A549 (cell line): ENCODE measurements around the gene THSD7A. TPM values are rescaled to one million over a fixed set of nuclear protein-coding genes. Genes with fewer than 3 reads are reported as not detected.
A peak's percentile ranks its signal among the peaks of the same experiment; 100 is the strongest.

Experiments used
- ATAC-seq, 2 experiments: fragments of 200-7000 bp in 1 of 2; fragments of >200 bp in 1 of 2; cut with Nextera tagmentation in 1 of 2; cut with Tn5 transposase in 1 of 2; 3 replicates each; pipeline versions ENCODE4 v1.8.0 to v1.9.1; 2018 to 2020; ENCODE audit warnings: mild to moderate bottlenecking in 1 of 2, moderate library complexity in 1 of 2
- CTCF ChIA-PET: fragments of 300-600 bp; sonication (Branson Sonifier 250); formaldehyde crosslinking; extraction: SDS; loops from one replicate; lab custom pipeline; 2021; ENCODE audit warnings: antibody characterized with exemption, inconsistent platforms; lab: Yijun Ruan, JAX
- POLR2A ChIA-PET: fragments of 350-600 bp; formaldehyde crosslinking; extraction: SDS; loops from one replicate; lab custom pipeline; 2021; ENCODE audit warnings: antibody characterized with exemption, inconsistent platforms; lab: Yijun Ruan, JAX
- DNase-seq, 2 experiments: peaks; one replicate each; pipeline versions ENCODE4 v3.0.0 to v3.0.0-alpha.2; 2011 to 2016; ENCODE audit warnings: low read depth in 1 of 2, low spot score in 1 of 2
- FAIRE-seq: peaks from 2 replicates; lab custom pipeline; 2011; peaks lifted over from hg19 to GRCh38; lab: Jason Lieb, UNC
- H3K27ac ChIP-seq, 2 experiments: fragments of >200 bp; sonication (Bioruptor Twin); formaldehyde crosslinking; 3 replicates each; pipeline ENCODE4 v1.5.1; 2016 to 2017
- H3K4me1 ChIP-seq: fragments of >200 bp; sonication (Bioruptor Twin); formaldehyde crosslinking; 3 replicates; pipeline ENCODE4 v1.6.1; 2016
- H3K4me2 ChIP-seq: fragments of >200 bp; sonication (Bioruptor Twin); formaldehyde crosslinking; 3 replicates; pipeline ENCODE4 v1.6.1; 2016
- H3K4me3 ChIP-seq: fragments of >200 bp; sonication (Bioruptor Twin); formaldehyde crosslinking; 3 replicates; pipeline ENCODE4 v1.5.1; 2016
- H3K9me3 ChIP-seq: fragments of >200 bp; sonication (Bioruptor Twin); formaldehyde crosslinking; 3 replicates; pipeline ENCODE4 v1.6.1; 2016
- CEBPB ChIP-seq, 2 experiments: fragments of >200 bp in 1 of 2; sonication (Bioruptor Twin) in 1 of 2; formaldehyde crosslinking in 1 of 2; IDR thresholded peaks; 2 replicates each; pipeline ENCODE4 v1.6.1; 2012 to 2016
- EHF ChIP-seq: fragments of 250-450 bp; sonication (Bioruptor Pico); IDR thresholded peaks from 2 replicates; pipeline ENCODE4 v1.5.0; 2020; ENCODE audit warnings: mild to moderate bottlenecking
- EHMT2 ChIP-seq: fragments of 200-600 bp; sonication (generic); IDR thresholded peaks from 2 replicates; pipeline ENCODE4 v1.6.1; 2016; ENCODE audit warnings: antibody characterized with exemption, low read depth, mild to moderate bottlenecking, moderate library complexity
- EP300 ChIP-seq, 2 experiments: fragments of >200 bp; sonication (Bioruptor Twin); formaldehyde crosslinking; IDR thresholded peaks; 2 replicates in 1 of 2; 3 replicates in 1 of 2; pipeline ENCODE4 v1.6.1; 2016 to 2017
- ESRRA ChIP-seq: fragments of 150-350 bp; IDR thresholded peaks from 2 replicates; pipeline ENCODE4 v1.6.1; 2014; ENCODE audit warnings: mild to moderate bottlenecking, low read length, borderline replicate concordance
- FOSB ChIP-seq: fragments of 250-450 bp; sonication (Bioruptor Pico); IDR thresholded peaks from 2 replicates; pipeline ENCODE4 v1.5.0; 2020; ENCODE audit warnings: mild to moderate bottlenecking, moderate library complexity
- FOSL2 ChIP-seq, 2 experiments: fragments of 450-650 bp in 1 of 2; fragments of >200 bp in 1 of 2; sonication (Bioruptor Twin) in 1 of 2; formaldehyde crosslinking; IDR thresholded peaks; 2 replicates each; pipeline versions ENCODE4 v1.5.0 to v1.6.1; 2016 to 2020; ENCODE audit warnings: mild to moderate bottlenecking in 1 of 2, moderate library complexity in 1 of 2
- FOXS1 ChIP-seq: fragments of 250-450 bp; sonication (Bioruptor Pico); IDR thresholded peaks from 2 replicates; pipeline ENCODE4 v1.5.0; 2020; ENCODE audit warnings: mild to moderate bottlenecking, moderate library complexity
- GATA3 ChIP-seq: IDR thresholded peaks from 2 replicates; pipeline ENCODE4 v1.6.1; 2012; ENCODE audit warnings: borderline replicate concordance
- HDAC2 ChIP-seq: fragments of 200-600 bp; sonication (generic); IDR thresholded peaks from 2 replicates; pipeline ENCODE4 v1.6.1; 2016
- HEYL ChIP-seq: fragments of 250-450 bp; sonication (Bioruptor Pico); IDR thresholded peaks from 2 replicates; pipeline ENCODE4 v1.8.0; 2021; ENCODE audit warnings: mild to moderate bottlenecking, moderate library complexity
- HOXA7 ChIP-seq: fragments of 250-450 bp; sonication (Bioruptor Pico); IDR thresholded peaks from 2 replicates; pipeline ENCODE4 v1.5.0; 2020; ENCODE audit warnings: mild to moderate bottlenecking, moderate library complexity
- KDM5A ChIP-seq: fragments of 200-600 bp; sonication (generic); IDR thresholded peaks from 2 replicates; pipeline ENCODE4 v1.6.1; 2016; ENCODE audit warnings: antibody characterized with exemption, mild to moderate bottlenecking
- NR3C1 ChIP-seq: fragments of >200 bp; sonication (Bioruptor Twin); formaldehyde crosslinking; IDR thresholded peaks from 3 replicates; pipeline ENCODE4 v1.6.1; 2017
- POLR2A ChIP-seq: IDR thresholded peaks from 2 replicates; pipeline ENCODE4 v1.6.1; 2012; ENCODE audit warnings: mild to moderate bottlenecking, low read length
- RARB ChIP-seq: fragments of 250-450 bp; sonication (Bioruptor Pico); IDR thresholded peaks from 2 replicates; pipeline ENCODE4 v1.8.0; 2021; ENCODE audit warnings: mild to moderate bottlenecking, moderate library complexity
- RCOR1 ChIP-seq: fragments of 150-350 bp; IDR thresholded peaks from 2 replicates; pipeline ENCODE4 v1.6.1; 2014; ENCODE audit warnings: antibody characterized with exemption, low read length, low read depth
- RFX5 ChIP-seq: fragments of 450-650 bp; IDR thresholded peaks from 2 replicates; pipeline ENCODE4 v1.7.1; 2014; ENCODE audit warnings: antibody characterized with exemption, mild to moderate bottlenecking, moderate library complexity
- TFCP2L1 ChIP-seq: fragments of 250-450 bp; sonication (Bioruptor Pico); IDR thresholded peaks from 2 replicates; pipeline ENCODE4 v1.5.0; 2021; ENCODE audit warnings: mild to moderate bottlenecking
- TP53 ChIP-seq: fragments of 250-450 bp; sonication (Bioruptor Pico); IDR thresholded peaks from 2 replicates; pipeline ENCODE4 v1.5.0; 2021; ENCODE audit warnings: mild to moderate bottlenecking, moderate library complexity
- ZC3H11A ChIP-seq: fragments of 450-650 bp; IDR thresholded peaks from 2 replicates; pipeline ENCODE4 v1.6.1; 2014; ENCODE audit warnings: antibody characterized with exemption, mild to moderate bottlenecking
- ZFP36 ChIP-seq: fragments of 450-650 bp; IDR thresholded peaks from 2 replicates; pipeline ENCODE4 v1.6.1; 2014; ENCODE audit warnings: borderline replicate concordance; ENCODE audit not compliant: partially characterized antibody
- ZNF302 ChIP-seq: fragments of 250-450 bp; sonication (Bioruptor Pico); IDR thresholded peaks from 2 replicates; pipeline ENCODE4 v1.9.0; 2021; ENCODE audit warnings: inconsistent platforms, mild to moderate bottlenecking, moderate library complexity
- ZSCAN20 ChIP-seq: fragments of 250-450 bp; sonication (Bioruptor Pico); IDR thresholded peaks from 2 replicates; pipeline ENCODE4 v1.8.0; 2022; ENCODE audit warnings: mild to moderate bottlenecking, moderate library complexity
- WGBS: methylation state at CpG from one replicate; pipeline ENCODE4 v1.1.6; 2017; ENCODE audit errors: missing lambda C conversion rate; 5-methylcytosine and 5-hydroxymethylcytosine counted together
- polyA plus RNA-seq, 4 experiments: library from polyadenylated mRNA; depleted of rRNA in 3 of 4; stranded (reverse); fragments of >200 nt; fragmentation: RNase III in 1 of 4; extraction: RNeasy Plus Mini Kit Qiagen cat#74134 plus additional on column Dnase treatment in 1 of 4; gene quantifications; 2 replicates in 3 of 4; 3 replicates in 1 of 4; pipeline ENCODE4 v1.2.3, GENCODE V29; 2011 to 2017
- TF ChIP-seq, protein P1 (sequence below): IDR thresholded peaks from 2 replicates; pipeline ENCODE4 v1.6.1; 2012
- TF ChIP-seq, protein P2 (sequence below): IDR thresholded peaks from 2 replicates; pipeline ENCODE4 v1.6.1; 2012
- TF ChIP-seq, protein P3 (sequence below): fragments of >200 bp; sonication (Bioruptor Twin); formaldehyde crosslinking; IDR thresholded peaks from 2 replicates; pipeline ENCODE4 v1.6.1; 2016
- TF ChIP-seq, protein P4 (sequence below): fragments of >200 bp; sonication (Bioruptor Twin); formaldehyde crosslinking; IDR thresholded peaks from 3 replicates; pipeline ENCODE4 v1.5.1; 2016

Gene THSD7A
- polyA plus RNA-seq, 2 of the 4 experiments (the other 2 are of a cell fraction), result 5.7 to 11.8 TPM

DNA sequence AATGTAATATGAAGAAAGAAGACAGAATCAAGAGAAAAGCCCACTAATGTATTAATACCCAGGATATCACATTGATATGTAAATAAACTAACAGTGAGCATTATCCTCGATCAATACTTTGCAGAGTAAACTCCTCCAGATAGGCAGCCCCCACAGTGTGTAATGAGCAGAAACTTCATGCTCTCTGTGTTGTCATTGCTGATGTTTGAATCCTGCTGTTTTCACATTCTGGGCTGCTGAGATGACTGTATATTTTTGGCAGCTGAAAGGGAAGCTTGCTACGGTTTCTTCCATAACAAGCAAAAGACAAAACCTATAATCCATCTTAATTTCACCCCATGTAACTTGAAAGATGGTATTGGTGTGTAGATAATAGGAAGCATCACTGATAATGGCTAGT, 15.3 kb upstream of the THSD7A start:
- Histone ChIP-seq H3K4me1 (no peaks in the 10 kb centered on the region), H3K4me2 (peak overlapping the region; percentile 36), H3K27ac (no peak overlapping the region), H3K4me3 (no peak overlapping the region), H3K9me3 (0 out of 3 replicates have a peak, but pooled peaks cover 2% of the 10 kb centered on the region)
- FAIRE-seq, result no peak
- TF ChIP-seq, protein P1, sequence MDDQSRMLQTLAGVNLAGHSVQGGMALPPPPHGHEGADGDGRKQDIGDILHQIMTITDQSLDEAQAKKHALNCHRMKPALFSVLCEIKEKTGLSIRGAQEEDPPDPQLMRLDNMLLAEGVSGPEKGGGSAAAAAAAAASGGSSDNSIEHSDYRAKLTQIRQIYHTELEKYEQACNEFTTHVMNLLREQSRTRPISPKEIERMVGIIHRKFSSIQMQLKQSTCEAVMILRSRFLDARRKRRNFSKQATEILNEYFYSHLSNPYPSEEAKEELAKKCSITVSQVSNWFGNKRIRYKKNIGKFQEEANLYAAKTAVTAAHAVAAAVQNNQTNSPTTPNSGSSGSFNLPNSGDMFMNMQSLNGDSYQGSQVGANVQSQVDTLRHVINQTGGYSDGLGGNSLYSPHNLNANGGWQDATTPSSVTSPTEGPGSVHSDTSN, result no peak
- TF ChIP-seq RFX5, result no peak
- TF ChIP-seq ZC3H11A, result no peak
- TF ChIP-seq EHMT2, result no peak
- TF ChIP-seq ZSCAN20, result no peak
- TF ChIP-seq GATA3, result no peak
- no peak for TF ChIP-seq HDAC2
- TF ChIP-seq FOSB (CRISPR knock-in tag), result no peak
- no peak for TF ChIP-seq KDM5A
- TF ChIP-seq HEYL (CRISPR knock-in tag), result no peak
- no peak for TF ChIP-seq CEBPB (IDR thresholded peaks at IDR 0.05)
- TF ChIP-seq, protein P2, sequence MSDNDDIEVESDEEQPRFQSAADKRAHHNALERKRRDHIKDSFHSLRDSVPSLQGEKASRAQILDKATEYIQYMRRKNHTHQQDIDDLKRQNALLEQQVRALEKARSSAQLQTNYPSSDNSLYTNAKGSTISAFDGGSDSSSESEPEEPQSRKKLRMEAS, result no peak
- no peak for TF ChIP-seq ZFP36
- no peak for TF ChIP-seq ZNF302 (CRISPR knock-in tag)
- TF ChIP-seq TFCP2L1, result no peak
- TF ChIP-seq NR3C1, result no peak
- no peak for TF ChIP-seq RARB (CRISPR knock-in tag)
- TF ChIP-seq RCOR1, result no peak
- no peak for TF ChIP-seq FOXS1
- TF ChIP-seq EHF (CRISPR knock-in tag), result no peak
- POLR2A ChIA-PET, result no interaction called here
- peak in 1 of 2 experiments; percentile 46; a peak in 1 of 6 replicates for ATAC-seq
- CTCF ChIA-PET, result no interaction called here
- 17% methylated on average over 2 of the region's 2 CpGs for WGBS
- no peak for DNase-seq

DNA sequence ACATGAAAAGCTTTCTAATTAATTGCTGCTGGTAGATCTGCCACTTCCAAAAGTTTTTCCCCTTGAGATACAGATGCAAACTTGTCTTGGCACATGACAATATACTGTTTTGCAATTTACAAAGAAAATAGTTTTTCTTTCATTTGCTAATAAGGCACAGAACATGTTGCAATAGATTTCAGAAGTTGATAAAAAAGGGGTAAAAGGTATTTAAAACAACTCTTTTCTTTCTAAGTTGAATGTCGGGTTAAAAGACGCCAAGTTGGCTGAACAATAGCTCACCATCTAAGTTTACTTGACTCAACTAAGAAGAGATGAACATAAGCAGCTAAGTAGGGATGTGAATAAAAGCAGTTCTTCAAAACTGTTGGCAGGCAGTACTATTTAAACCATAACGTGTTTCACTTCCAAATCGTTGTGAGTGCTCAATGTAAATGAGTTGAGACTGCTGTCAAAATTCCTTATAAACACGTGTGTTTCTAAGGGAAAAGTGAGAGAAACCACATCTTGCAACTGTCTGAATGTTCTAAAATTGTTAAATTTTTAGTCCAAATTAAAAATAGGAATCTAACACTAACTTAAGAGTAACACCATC, 14.5 kb upstream of the THSD7A start:
- Histone ChIP-seq H3K4me2 (no peak overlapping the region), H3K9me3 (0 out of 3 replicates have a peak, but pooled peaks cover 2% of the 10 kb centered on the region), H3K4me1 (no peaks in the 10 kb centered on the region), H3K4me3 (no peak overlapping the region), H3K27ac (no peak overlapping the region)
- no peak for FAIRE-seq
- no peak for TF ChIP-seq TP53 (CRISPR knock-in tag)
- TF ChIP-seq, protein P3, sequence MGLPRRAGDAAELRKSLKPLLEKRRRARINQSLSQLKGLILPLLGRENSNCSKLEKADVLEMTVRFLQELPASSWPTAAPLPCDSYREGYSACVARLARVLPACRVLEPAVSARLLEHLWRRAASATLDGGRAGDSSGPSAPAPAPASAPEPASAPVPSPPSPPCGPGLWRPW, result no peak
- TF ChIP-seq HOXA7 (CRISPR knock-in tag), result no peak
- TF ChIP-seq KDM5A, result no peak
- no peak for TF ChIP-seq POLR2A
- TF ChIP-seq TFCP2L1, result no peak
- TF ChIP-seq EHMT2, result no peak
- TF ChIP-seq ESRRA, result no peak
- no peak for TF ChIP-seq FOXS1
- TF ChIP-seq ZSCAN20, result no peak
- TF ChIP-seq FOSB (CRISPR knock-in tag), result no peak
- WGBS, result 58% methylated on average over 5 of the region's 5 CpGs
- ChIA-PET CTCF (interaction anchor here (0.6 to 2.1 kb wide), 2 partner anchors 15 to 365 kb away, joined by 3 to 7 read pairs; partner anchors contain the start of genes THSD7A and TMEM106B), POLR2A (no interaction called here)
- no peak for DNase-seq
- ATAC-seq, result no peak

DNA sequence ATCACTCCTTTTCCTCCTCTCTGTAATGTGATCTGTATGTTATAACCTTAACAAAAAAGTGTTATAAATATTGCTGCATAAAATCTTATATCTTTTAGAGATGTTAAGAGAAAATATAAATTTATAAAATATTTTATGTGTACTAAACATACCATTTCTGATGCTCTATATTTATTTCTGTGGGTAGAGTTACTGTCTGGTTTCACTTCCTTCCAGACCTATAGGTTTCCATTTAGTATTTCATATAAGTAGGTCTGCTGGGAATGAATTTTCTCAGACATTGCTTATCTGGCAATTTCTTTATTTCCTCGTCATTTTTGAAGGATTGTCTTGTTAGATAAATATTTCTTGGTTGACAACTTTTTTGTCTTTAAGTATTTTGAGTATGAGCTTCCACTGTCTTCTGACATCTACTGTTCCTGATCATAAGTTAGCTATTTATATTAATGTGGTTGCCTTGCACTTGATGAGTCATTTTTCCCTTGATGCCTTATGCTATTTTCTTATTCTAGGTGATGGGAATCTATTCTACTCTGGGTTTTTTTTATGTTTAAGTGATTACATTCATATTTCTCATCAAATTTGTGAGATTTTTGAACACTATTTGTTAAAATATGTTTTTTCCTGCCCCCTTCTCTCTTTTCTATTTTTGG, 11.2 kb upstream of the THSD7A start:
- TF ChIP-seq EP300 (IDR thresholded peaks at IDR 0.05) (no peak), FOSL2 (IDR thresholded peaks at IDR 0.05) (no peak), FOSL2 (CRISPR knock-in tag; IDR thresholded peaks at IDR 0.05) (peak; percentile 44), HOXA7 (CRISPR knock-in tag) (no peak), RCOR1 (no peak)
- TF ChIP-seq, protein P4, sequence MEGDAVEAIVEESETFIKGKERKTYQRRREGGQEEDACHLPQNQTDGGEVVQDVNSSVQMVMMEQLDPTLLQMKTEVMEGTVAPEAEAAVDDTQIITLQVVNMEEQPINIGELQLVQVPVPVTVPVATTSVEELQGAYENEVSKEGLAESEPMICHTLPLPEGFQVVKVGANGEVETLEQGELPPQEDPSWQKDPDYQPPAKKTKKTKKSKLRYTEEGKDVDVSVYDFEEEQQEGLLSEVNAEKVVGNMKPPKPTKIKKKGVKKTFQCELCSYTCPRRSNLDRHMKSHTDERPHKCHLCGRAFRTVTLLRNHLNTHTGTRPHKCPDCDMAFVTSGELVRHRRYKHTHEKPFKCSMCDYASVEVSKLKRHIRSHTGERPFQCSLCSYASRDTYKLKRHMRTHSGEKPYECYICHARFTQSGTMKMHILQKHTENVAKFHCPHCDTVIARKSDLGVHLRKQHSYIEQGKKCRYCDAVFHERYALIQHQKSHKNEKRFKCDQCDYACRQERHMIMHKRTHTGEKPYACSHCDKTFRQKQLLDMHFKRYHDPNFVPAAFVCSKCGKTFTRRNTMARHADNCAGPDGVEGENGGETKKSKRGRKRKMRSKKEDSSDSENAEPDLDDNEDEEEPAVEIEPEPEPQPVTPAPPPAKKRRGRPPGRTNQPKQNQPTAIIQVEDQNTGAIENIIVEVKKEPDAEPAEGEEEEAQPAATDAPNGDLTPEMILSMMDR, result no peak
- ChIA-PET POLR2A (no interaction called here), CTCF (no interaction called here)
- WGBS, result 33% methylated on average over 1 of the region's 1 CpG
- Histone ChIP-seq H3K4me3 (no peak overlapping the region), H3K4me1 (peaks cover 5% of the 10 kb centered on the region), H3K9me3 (no peaks in the 10 kb centered on the region), H3K27ac (no peak overlapping the region), H3K4me2 (no peak overlapping the region)
- DNase-seq (no peak), FAIRE-seq (no peak), ATAC-seq (no peak)
